Measurements from ENCODE around the gene ALKBH4.

Gene ALKBH4

DNA sequence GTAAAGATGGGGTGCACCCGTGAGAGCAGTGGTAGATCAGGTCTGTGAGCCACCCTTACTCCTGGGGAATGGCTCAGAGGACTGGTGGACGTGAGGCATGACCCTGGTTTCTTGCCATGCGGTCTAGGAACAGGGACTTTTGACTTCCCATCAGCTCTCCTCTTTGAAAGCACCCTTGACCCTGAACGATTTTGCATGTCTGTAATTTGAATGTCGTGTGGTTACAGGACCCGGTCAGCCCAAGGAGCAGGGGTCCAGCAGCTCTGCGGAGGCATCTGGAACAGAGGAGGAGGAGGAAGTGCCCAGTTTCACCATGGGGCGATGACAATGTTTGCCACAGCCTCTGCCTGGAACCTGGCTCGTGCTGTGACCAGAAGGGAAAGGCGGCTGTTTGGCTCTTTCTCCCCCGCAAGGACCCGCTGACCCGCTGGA, 39.9 kb downstream of the ALKBH4 start:
- DNase-seq = no peak

DNA sequence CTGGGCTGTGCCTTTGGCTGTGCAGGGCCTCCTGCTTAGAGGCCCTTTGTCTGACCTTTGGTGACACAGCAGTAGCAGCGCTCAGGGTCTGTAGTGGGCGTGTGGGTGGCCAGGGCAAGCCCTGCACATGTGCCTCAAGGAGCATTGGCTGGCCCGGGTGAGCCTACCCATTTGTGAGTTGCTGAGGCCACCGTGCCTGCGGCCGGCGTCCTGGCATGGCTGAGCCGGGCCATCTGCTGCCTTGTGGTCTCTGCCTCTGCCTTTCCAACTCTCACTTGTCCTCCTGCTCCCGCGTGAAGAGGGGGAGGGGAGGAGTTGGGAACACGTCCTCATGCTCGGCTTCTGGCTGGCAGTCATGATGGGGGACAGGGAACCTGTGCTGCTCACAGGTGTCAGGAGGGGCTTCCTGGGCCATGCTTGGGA, 40.5 kb downstream of the ALKBH4 start:
- DNase-seq = no peak

DNA sequence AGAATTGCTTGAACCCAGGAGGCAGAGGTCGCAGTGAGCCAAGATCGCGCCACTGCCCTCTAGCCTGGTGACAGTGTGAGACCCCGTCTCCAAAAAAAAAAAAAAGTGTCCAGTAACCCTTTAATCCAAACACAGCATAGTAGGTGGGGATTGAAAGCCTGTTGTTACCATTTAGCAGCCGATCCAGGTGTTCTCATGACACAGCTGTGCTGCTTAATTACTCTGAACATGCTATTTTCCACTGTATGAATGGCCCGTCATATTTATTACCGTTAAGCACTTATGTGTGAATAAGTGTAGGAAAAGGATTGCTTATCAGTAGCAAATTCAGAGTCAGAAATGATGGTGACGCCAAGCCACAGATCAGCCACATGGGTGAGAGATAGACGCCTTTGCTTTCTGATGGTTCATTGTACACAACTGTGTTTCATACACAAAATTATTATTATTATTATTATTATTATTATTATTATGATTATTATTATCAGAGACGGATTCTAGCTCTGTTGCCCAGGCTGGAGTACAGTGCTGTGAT, 42.9 kb downstream of the ALKBH4 start:
- no peak for DNase-seq

- DNase-seq = no peak
These were observed 46.1 kb downstream of the ALKBH4 start for GRCh38 chr7:102418592-102418991.

GRCh38 chr7:102417105-102417504, 47.6 kb downstream of the ALKBH4 start:
- DNase-seq = peak; percentile 39 to 42

- DNase-seq = no peak
These were observed 48.3 kb downstream of the ALKBH4 start for GRCh38 chr7:102416406-102416805.

DNA sequence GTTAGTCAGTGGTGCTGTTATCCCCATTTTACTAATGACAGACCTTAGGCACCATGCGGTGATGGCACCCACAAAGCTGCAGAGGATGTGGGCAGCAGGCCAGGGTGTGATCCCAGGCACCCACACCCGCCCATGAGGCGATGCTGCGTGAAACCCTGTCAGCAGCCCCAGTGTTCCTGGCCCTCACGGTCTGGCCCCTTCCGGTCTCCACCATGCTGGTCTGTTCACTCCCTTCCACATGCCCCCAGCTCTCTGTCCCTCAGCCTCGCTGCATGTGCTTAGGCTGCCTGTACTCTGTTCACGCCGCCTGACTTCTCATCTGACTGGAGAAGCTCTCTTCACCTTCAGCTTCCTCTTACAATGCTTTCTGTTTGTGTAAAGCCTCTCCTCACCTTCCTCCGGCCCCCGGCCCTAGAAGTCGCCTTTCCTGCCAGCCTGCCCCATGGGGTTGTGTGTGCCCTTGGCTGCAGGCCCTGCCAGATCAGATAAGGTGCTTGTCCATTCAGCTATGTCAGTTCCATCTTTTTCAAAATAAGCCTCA, 48.9 kb downstream of the ALKBH4 start:
- peak; percentile 66 to 70 for DNase-seq

DNA sequence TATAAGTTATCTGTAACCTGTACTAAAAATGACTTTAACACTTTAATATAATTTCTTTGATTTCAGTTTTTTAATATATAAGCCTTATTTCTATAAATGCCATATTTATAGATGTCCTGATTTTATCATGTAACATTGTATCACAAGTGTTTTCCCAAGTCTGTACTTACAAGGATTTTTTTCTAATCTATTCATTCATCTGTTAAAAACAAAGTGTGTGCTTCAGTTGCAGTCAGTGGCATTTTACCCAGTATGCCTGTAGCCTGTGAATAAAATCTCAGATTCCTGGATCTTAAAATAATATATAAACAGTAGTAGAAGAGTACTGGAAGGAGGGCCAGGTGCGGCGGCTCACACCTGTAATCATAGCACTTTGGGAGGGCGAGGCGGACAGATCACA, 51.1 kb downstream of the ALKBH4 start:
- DNase-seq = no peak

GRCh38 chr7:102413091-102413490, 51.6 kb downstream of the ALKBH4 start:
- DNase-seq = no peak

DNA sequence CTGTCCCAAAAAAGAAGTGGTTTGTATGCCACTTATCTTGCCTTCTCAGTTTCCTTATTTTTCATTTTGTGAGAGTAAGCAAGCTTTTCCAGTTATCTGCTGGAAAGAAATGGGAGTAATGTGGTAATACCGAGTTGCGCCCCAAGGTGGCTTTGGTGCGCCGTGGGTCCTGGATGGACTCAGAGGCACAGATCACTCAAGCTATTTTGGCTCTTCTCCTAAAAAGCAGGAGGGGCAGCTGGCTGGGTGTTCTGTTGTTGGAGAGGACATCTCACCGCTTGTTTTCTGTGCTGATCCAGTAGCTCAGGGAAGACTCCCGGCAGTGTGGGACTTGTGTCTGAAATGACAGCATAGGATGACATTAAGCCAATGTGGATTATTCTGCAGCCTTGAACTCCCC, 52.1 kb downstream of the ALKBH4 start:
- DNase-seq = peak; percentile 50 to 52

GRCh38 chr7:102410918-102411317, 53.7 kb downstream of the ALKBH4 start:
- DNase-seq = no peak

DNA sequence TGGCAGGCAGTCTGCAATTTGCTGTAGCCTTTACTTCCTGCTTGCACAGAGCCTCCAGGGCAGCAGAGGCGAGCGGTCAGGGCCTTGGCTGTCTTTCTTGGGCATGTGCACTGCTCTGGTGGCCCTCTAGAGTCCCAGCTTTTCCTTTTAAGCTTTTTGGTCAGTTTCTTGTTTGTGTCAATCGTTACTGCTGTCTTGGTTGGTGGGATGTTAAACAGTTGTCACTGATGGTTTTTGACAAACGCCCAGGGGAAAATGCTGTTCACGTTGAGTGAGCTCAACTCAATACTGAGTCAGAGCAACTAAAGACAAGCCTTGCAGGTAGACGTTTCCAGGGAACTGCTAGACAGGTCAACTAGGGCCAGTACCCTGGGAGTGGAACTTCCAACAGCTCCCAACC, 54.5 kb downstream of the ALKBH4 start:
- no peak for DNase-seq

- DNase-seq = no peak
These were observed 55.3 kb downstream of the ALKBH4 start for GRCh38 chr7:102409340-102409739.

- peak in 1 of 2 donors; percentile 34 for DNase-seq
These were observed 56.1 kb downstream of the ALKBH4 start for GRCh38 chr7:102408530-102408929.

DNA sequence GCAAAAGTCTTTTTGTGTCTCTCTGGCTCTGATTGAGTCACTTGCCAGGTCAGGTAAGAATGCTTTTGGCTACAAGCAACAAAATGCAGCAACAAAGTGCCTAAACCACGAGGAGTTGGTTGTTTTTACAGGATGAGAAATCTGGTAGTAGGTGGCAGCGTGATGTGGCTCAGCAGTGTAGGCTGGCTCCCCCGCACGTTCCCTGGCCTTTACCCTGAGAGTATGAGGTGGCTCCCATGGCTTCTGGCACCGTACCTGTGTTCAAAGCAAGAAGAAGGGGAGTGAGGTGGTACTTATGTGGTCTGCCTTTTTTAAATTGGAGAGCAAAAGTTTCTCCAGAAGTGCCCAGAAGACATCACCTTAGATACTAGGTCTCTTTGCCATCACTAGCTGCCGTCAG, 56.8 kb downstream of the ALKBH4 start:
- no peak for DNase-seq
